SW480 (cell line): Measurements from ENCODE around the gene ZNF407.

Experiments used
- DNase-seq: peaks from one replicate; pipeline ENCODE4 v3.0.0-alpha.2; 2016; ENCODE audit warnings: low spot score

ZNF407 gene

GRCh38 chr18:74626049-74626874, 28.6 kb downstream of the ZNF407 start:
- DNase-seq, result no peak

GRCh38 chr18:74630804-74631203, 33.1 kb downstream of the ZNF407 start:
- no peak for DNase-seq

DNA sequence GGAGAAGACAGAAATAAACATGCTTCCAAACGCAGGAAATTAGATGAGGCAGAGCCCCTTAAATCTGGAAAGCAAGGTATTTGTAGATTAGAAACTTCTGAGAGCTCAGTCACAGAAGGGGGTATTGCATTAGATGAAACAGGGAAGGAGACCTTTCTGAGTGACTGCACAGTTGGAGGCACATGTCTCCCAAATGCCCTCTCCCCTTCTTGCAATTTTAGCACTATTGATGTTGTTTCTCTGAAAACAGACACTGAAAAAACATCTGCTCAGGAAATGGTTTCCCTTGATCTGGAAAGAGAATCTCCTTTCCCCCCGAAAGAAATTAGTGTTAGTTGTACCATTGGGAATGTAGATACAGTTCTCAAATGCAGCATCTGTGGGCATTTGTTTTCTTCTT, 33.5 kb downstream of the ZNF407 start:
- no peak for DNase-seq

GRCh38 chr18:74631623-74632350, 34.1 kb downstream of the ZNF407 start:
- DNase-seq, result no peak

DNA sequence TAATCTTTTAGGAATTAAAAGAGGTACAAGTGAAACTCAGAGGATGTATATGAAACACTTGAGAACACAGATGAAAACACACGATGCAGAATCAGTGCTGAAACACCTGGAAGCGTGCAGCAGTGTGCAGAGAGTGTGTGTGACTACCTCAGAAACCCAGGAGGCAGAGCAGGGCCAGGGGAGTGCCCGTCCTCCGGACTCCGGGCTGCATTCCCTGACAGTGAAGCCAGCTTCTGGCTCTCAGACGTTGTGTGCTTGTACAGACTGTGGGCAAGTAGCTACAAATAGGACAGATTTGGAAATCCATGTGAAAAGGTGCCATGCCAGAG, 34.6 kb downstream of the ZNF407 start:
- DNase-seq, result no peak

- no peak for DNase-seq
Measured at GRCh38 chr18:74632856-74633255, 35.2 kb downstream of the ZNF407 start.

DNA sequence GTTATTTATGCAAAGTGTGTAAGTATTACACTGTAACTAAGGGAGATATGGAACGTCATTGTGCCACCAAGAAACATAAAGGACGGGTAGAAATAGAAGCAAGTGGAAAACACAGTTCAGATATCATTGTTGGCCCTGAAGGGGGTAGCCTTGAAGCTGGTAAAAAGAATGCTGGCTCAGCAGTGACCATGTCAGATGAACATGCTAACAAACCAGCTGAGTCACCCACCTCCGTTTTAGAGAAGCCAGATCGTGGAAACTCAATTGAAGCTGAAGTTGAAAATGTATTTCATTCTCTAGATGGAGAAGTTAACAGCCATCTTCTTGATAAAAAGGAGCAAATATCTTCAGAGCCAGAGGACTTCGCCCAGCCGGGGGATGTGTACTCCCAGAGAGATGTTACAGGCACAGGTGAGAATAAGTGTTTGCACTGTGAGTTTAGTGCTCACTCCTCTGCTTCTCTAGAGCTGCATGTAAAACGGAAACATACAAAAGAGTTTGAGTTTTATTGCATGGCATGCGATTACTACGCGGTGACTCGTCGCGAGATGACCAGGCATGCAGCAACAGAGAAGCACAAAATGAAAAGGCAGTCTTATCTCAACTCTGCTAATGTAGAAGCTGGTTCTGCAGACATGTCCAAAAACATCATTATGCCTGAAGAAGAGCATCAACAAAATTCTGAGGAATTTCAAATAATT, 36.1 kb downstream of the ZNF407 start:
- DNase-seq, result no peak

DNA sequence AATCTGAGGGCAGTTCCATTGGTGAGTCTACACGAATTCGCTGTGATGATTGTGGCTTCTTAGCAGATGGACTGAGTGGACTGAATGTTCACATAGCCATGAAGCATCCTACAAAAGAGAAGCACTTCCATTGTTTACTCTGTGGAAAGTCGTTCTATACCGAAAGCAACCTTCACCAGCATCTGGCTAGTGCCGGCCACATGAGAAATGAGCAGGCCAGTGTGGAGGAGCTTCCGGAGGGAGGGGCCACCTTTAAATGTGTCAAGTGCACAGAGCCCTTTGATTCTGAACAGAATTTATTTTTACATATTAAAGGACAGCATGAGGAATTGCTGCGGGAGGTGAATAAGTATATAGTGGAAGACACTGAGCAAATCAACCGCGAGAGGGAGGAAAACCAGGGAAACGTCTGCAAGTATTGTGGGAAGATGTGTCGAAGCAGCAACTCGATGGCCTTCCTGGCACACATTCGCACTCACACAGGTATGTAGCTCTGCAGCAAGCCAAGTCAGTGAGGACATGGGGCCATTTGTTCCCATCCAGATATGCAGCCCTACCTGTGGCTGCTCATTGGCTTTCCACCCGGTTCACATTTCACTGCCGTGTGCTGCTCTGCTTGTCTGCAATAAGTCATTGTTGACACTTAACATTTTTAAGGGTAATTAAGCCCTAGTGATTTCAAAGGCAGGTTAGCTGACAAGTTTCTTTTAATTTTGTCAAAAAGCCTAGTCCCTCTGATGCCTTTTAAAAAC, 37.7 kb downstream of the ZNF407 start:
- no peak for DNase-seq

DNA sequence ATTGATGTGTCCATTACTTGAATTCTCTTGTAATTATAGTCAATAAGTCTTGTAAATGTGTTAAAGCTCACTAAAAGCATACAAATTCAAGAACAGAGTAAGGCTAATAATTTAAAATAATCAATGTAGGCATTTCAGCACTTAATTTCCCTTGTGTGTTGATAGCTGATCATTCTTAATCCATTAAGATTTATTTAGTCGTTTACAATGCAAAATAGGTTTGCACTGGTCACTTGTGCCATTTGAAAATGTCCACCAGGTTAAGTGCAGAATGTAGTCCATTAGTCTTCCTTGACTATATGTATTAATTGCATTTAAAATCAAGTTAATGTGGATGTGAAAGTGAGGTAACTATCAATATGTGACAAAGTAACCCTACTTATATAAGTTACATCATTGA, 39.4 kb downstream of the ZNF407 start:
- DNase-seq, result no peak

DNA sequence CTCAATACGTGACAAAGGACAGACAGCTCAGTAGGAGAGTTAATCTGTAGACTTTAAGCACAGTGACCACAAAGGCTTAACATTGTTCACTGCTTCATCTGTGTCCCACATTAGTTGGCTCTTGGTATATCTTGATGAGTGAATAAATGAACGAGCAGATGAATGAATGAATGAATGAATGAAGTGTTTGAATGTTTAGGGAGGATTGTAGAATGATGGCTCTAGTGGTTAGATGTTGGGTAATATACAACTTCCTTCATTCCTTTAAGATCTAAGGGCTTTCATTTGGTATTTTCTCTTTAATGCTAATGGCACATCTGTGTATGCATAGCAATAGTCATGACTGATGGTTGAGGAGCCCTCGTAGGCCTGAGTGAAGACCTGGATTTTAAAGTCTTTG, 40.5 kb downstream of the ZNF407 start:
- no peak for DNase-seq

- no peak for DNase-seq
Measured at GRCh38 chr18:74644713-74645112, 47.0 kb downstream of the ZNF407 start.

GRCh38 chr18:74645679-74646078, 48.0 kb downstream of the ZNF407 start:
- DNase-seq, result no peak

DNA sequence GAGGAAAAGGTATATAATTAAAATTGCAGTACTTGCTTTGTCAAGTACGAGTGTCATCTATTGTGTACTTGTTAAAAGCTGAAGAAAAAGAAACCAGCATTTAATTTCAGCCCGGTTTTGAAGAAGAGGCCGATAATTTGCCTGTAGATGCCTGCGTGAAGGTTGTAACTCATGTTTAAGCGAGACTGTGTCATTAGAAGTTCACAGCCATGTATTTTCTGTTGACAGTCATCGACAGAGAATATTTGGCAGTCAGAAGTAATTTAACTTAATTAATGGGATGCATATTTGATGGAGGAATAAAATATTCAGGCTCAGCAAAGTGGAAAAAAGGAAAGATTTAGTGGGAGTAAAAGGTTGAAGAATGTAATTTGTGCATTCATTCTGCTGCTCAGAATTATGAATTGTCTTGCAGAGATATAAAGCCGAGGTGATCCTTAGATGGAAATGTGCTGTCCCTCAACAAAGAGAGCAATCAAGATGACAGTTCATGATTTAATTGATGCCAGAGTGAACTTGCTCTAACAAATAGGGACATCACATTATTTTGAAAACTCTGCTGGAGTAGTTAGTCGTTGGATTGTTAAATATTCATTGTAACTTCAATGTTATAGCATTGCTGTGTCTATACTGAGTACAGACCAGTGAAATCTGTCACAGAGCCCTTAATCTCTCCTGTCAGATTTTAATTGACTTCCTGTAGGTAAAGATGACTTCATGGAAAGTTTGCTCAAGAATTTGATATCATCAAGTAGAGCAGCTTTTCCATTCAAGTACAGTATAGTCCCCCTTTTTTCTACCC, 53.9 kb downstream of the ZNF407 start:
- DNase-seq, result no peak

DNA sequence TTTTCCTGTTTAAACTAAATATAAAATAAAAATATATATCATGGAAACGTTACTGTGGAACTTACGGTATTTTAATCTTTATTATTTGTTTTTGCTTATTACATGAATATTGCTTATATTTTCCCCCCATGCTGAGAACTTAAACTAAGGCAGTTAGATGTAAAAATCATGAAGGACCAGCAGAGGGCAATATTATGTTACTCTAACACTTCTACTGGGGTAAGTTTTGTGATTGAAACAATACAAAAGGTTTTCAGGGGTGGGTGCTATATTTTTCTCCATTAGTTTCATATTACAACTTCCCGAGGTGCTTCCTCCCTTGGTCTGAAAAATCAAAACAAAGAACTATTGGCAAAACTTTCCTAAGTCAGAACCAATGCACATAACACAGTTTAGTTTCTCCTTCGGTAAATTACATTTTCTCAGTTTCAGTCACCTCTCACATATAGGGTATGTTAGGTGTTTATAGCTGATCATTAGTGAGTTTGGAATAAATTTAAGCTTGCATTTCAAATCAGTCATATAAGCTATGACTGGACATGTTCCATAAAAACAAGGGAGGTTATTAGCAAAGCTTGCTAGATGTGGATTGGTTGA, 54.8 kb downstream of the ZNF407 start:
- peak; percentile 13 for DNase-seq

DNA sequence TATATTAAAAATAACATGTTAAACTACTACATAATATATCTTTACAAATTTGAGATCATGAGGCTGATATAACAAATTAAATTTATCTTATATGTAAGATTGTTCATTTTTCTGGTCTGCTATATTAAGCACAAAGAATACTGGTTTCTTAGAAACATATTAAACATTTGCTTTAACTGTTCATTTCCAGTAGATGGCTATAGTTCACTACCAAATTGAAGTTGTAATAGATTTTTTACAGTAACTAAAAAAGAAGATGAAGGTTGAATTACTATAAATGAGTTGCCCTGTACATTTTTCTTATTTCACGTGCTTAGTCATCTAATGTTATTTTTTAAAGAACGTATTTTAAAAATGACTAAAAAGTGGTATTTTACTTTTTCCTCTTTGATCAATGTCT, 57.0 kb downstream of the ZNF407 start:
- peak; percentile 11 for DNase-seq

DNA sequence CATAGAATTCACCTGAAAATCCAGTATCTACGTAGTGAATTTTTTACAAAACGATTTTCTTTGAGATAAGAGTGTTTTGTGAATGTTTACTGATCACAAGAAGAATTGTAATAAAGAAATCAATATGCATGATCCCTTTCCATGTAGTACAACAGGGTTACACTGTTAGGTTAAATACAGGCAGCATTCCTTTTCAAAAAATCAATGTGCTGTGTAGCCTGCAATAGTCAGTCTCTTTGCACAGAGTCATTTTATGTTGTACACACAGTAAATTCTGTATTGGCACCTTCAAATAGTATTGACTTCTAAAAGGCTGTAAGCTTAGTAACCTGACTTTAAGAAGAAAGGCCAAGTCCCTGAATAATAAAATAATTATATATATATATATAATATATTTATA, 63.3 kb downstream of the ZNF407 start:
- no peak for DNase-seq

GRCh38 chr18:74661691-74662090, 64.0 kb downstream of the ZNF407 start:
- DNase-seq, result no peak

- DNase-seq, result no peak
Measured at GRCh38 chr18:74662622-74663021, 65.0 kb downstream of the ZNF407 start.

DNA sequence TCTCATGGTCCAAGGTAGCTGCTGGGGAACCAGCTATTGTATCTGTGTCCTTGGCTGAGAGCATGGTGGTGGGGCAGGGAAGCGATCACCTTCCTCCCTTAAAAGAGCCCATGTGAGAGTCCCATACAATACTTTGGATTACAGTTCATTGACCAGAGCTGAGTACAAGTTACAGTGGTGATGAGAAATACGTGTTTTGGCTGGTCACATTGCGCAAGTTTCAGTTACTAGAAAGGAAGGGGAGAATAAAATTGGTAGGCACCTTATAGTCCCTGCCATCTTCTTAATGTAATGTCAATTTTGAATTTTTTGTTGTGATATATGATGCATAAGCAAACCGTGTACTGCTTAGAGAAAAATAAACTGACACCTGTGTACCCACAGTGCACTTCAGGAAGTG, 67.7 kb downstream of the ZNF407 start:
- no peak for DNase-seq

DNA sequence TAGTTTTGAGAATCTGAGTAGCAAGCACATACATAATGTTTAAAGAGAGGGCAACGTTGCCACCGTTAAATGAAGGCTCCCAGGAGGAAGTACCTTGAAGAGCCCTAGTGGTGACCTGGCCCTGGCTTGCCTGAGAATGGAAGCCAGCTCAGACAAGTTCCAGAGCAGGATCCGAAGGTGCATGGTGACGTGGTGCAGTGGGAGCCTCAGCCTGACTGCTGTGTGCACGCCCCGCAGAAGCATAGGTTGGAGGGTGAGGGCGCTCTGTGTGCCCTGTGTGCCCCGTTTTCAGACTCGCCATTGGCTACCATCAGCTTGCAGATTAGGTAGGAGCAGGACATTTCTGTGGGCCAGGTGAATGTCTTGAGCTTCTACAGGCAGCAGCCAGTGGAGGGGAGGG, 68.2 kb downstream of the ZNF407 start:
- DNase-seq, result no peak

GRCh38 chr18:74669136-74669798, 71.6 kb downstream of the ZNF407 start:
- no peak for DNase-seq
